Neuron (in vitro differentiated cells): ENCODE results near the gene PFDN6.

ENCODE experiments used
- H2AFZ ChIP-seq: one replicate; pipeline ENCODE4 v1.6.1; 2013; ENCODE audit warnings: low read depth, mild to moderate bottlenecking, inconsistent platforms, low read length, moderate library complexity
- H3K27me3 ChIP-seq: one replicate; pipeline ENCODE4 v1.6.1; 2013; ENCODE audit warnings: low read length; ENCODE audit not compliant: insufficient read depth
- H3K36me3 ChIP-seq: one replicate; pipeline ENCODE4 v1.6.1; 2013; ENCODE audit warnings: low read length; ENCODE audit not compliant: insufficient read depth
- H3K4me1 ChIP-seq: one replicate; pipeline ENCODE4 v1.6.1; 2013; ENCODE audit warnings: low read length; ENCODE audit not compliant: insufficient read depth
- H3K4me3 ChIP-seq: 2 replicates; pipeline ENCODE4 v1.5.1; 2013; ENCODE audit warnings: mild to moderate bottlenecking, low read length, moderate library complexity
- H3K9me3 ChIP-seq: one replicate; pipeline ENCODE4 v1.6.1; 2013; ENCODE audit warnings: low read length

PFDN6 gene

DNA sequence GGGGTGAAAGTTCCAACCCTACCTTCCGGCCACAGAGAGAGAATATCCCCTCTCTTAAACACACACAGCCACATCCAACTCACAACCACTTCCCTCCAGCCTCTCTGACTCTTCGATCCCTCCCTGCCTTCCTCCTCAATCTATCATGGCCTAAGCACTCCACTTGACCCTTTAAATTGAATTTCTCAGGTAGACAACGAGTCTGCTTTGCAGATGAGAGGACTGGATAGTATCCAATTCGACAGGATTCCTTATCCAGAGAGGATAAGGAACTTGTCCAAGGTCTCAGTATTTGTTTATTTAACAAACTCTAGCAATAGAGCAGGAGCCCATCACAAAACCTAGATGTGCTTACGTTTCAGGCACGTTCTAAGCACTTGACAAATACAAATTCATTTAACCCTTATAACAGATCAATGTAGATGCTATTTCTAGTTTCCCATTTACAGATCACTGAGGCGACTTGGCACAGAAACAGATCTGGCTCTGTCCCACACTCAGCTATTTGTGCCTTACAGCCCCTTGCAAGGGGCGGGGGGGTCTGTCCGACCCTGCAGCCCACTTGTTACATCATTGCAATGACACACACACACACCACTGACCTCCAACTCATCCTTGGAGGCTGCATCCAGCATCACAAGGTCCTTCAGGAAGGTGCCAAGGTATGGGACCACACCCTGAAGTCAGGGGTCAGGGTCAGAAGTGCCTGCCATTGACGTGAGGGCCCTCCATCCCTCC lies 4.9 kb downstream of the PFDN6 start:
- no peaks in the 10 kb centered on the region for H3K27me3 ChIP-seq
- peaks cover 25% of the 10 kb centered on the region for H3K36me3 ChIP-seq
- H3K4me3 ChIP-seq, result no peak overlapping the region
- H3K4me1 ChIP-seq, result peaks cover 23% of the 10 kb centered on the region
- H2AFZ ChIP-seq, result no peak overlapping the region
- no peaks in the 10 kb centered on the region for H3K9me3 ChIP-seq

GRCh38 chr6:33295621-33296369 lies 6.4 kb downstream of the PFDN6 start:
- Histone ChIP-seq H3K9me3 (no peaks in the 10 kb centered on the region), H3K27me3 (no peaks in the 10 kb centered on the region), H3K4me3 (no peak overlapping the region), H2AFZ (no peak overlapping the region), H3K4me1 (peaks cover 12% of the 10 kb centered on the region), H3K36me3 (peaks cover 25% of the 10 kb centered on the region)

DNA sequence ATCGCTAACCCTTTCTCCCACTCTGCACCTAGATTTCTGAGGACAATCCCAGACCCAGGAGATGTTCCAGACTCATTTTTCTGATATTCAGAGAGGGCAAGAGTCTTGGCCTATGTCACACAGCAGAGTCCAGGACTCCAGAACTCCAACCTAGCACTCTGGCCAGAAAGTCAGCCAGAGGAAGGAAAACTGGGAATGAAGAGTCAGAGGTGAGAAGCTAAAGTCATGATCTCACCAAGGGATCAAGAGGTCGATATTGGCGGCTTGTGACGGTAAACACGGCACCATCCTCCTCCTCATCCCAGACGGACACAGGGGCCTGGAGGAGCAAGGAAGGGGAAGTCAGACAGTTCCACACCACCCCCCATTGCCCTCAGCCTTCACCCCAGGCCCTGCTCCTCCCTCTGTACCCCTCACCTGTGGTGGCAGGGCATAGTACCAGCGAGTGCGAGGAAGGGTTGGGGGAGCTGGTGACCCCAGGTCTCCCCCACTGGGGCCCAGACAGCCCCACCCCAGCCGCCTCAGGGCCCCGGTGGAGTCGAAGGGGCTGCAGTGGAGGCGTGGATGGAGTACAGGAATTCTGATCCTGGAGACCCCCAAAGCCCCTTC lies 7.5 kb downstream of the PFDN6 start:
- no peaks in the 10 kb centered on the region for H3K9me3 ChIP-seq
- H2AFZ ChIP-seq, result no peak overlapping the region
- no peak overlapping the region for H3K4me3 ChIP-seq
- peaks cover 10% of the 10 kb centered on the region for H3K4me1 ChIP-seq
- peaks cover 18% of the 10 kb centered on the region for H3K36me3 ChIP-seq
- H3K27me3 ChIP-seq, result no peaks in the 10 kb centered on the region

GRCh38 chr6:33297406-33297955 lies 8.1 kb downstream of the PFDN6 start:
- no peak overlapping the region for H2AFZ ChIP-seq
- H3K27me3 ChIP-seq, result no peaks in the 10 kb centered on the region
- peaks cover 13% of the 10 kb centered on the region for H3K36me3 ChIP-seq
- peak overlapping the region; percentile 30 for H3K4me3 ChIP-seq
- H3K9me3 ChIP-seq, result no peaks in the 10 kb centered on the region
- peaks cover 10% of the 10 kb centered on the region for H3K4me1 ChIP-seq

GRCh38 chr6:33297956-33298772 lies 8.8 kb downstream of the PFDN6 start:
- Histone ChIP-seq H3K36me3 (peaks cover 8% of the 10 kb centered on the region), H3K9me3 (no peaks in the 10 kb centered on the region), H3K4me1 (peaks cover 10% of the 10 kb centered on the region), H3K27me3 (no peaks in the 10 kb centered on the region), H3K4me3 (peak overlapping the region; percentile 87), H2AFZ (peak overlapping the region; percentile 76)

DNA sequence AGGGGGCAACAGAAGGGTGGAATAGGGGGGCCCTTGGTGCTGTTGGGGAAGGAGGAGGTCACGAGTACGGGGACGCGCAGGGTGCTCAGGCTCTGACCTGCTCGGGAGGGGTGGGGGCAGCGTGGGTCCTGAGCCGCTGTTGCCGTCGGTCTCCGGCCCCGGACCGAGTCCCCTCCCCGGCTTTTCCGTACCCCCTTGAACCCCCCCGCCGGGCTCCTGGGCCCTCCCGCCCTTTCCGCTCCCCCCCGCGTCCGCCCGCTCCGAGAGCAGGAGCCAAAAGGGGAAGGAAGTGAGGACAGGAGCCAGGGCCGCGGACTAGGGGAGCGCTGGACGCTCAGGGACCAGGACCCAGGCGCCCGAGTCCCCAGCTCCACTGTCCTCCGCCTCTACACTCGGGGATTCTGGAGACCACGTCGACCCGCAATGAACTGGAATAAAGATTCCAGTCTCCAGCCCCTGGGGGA lies 9.4 kb downstream of the PFDN6 start, which contains the start of gene RGL2:
RGL2 (minus strand) TSS at position 170 of the 464 bp plus-strand sequence. CDS start 332 bp downstream, outside the sequence.
- Histone ChIP-seq H3K4me1 (peaks cover 10% of the 10 kb centered on the region), H3K4me3 (peak within 1 kb of the TSS; percentile 87), H2AFZ (peak within 1 kb of the TSS; percentile 76), H3K36me3 (peaks cover 6% of the 10 kb centered on the region), H3K27me3 (no peaks in the 10 kb centered on the region), H3K9me3 (no peaks in the 10 kb centered on the region)

GRCh38 chr6:33299237-33299944 lies 10.0 kb downstream of the PFDN6 start:
- H3K36me3 ChIP-seq, result peaks cover 9% of the 10 kb centered on the region
- H3K4me3 ChIP-seq, result peak overlapping the region; percentile 87
- peak overlapping the region; percentile 62 for H2AFZ ChIP-seq
- no peaks in the 10 kb centered on the region for H3K27me3 ChIP-seq
- no peaks in the 10 kb centered on the region for H3K9me3 ChIP-seq
- H3K4me1 ChIP-seq, result peaks cover 10% of the 10 kb centered on the region

DNA sequence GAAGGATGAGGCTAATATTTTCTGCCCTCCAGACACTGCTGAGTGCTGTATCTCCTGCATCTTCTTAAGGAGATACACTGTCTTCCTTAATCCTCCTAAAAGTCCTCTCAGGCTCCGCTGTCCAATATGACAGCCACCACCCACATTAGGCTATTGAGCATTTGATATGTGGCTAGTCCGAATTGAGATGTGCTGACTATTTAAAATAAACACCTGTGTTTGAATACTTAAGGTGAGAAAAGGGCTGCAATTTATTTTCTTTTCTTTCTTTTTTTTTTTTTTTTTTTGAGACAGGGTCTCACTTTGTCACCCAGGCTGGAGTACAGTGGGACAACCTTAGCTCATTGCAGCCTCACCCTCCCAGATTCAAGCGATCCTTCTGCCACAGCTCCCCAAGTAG lies 12.5 kb downstream of the PFDN6 start:
- H3K27me3 ChIP-seq, result no peaks in the 10 kb centered on the region
- H3K4me1 ChIP-seq, result peaks cover 10% of the 10 kb centered on the region
- no peak overlapping the region for H2AFZ ChIP-seq
- H3K4me3 ChIP-seq, result no peak overlapping the region
- no peaks in the 10 kb centered on the region for H3K9me3 ChIP-seq
- H3K36me3 ChIP-seq, result peaks cover 5% of the 10 kb centered on the region

- no peak overlapping the region for H2AFZ ChIP-seq
- no peaks in the 10 kb centered on the region for H3K9me3 ChIP-seq
- H3K27me3 ChIP-seq, result no peaks in the 10 kb centered on the region
- H3K4me3 ChIP-seq, result no peak overlapping the region
- peaks cover 5% of the 10 kb centered on the region for H3K36me3 ChIP-seq
- H3K4me1 ChIP-seq, result no peaks in the 10 kb centered on the region
Measured at GRCh38 chr6:33304216-33304615, 14.8 kb downstream of the PFDN6 start.

- Histone ChIP-seq H3K4me1 (no peaks in the 10 kb centered on the region), H3K27me3 (no peaks in the 10 kb centered on the region), H3K9me3 (no peaks in the 10 kb centered on the region), H3K4me3 (no peak overlapping the region), H3K36me3 (peaks cover 5% of the 10 kb centered on the region), H2AFZ (no peak overlapping the region)
Measured at GRCh38 chr6:33305052-33305451, 15.7 kb downstream of the PFDN6 start.

DNA sequence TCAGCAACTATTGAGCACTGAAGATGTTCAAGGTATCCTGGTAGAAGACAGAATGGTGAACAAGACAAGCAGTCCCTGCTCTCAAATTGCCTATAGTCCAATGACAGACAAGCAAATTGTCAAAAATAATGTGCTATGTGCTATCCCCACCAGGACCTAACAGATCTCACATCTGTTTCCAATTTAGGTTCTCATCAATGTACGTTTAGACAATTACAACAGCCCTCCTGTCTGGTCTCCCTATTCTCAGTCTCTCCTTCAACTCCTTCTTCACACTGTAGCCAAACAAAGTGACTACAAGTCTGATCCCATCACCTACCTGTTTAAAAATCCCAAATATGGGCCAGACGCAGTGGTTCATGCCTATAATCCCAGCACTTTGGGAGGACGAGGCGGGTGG lies 17.0 kb downstream of the PFDN6 start:
- Histone ChIP-seq H3K27me3 (no peaks in the 10 kb centered on the region), H3K36me3 (peaks cover 5% of the 10 kb centered on the region), H2AFZ (no peak overlapping the region), H3K9me3 (no peaks in the 10 kb centered on the region), H3K4me3 (no peak overlapping the region), H3K4me1 (no peaks in the 10 kb centered on the region)
